ENCODE measurements around the gene TLE1.

DNA sequence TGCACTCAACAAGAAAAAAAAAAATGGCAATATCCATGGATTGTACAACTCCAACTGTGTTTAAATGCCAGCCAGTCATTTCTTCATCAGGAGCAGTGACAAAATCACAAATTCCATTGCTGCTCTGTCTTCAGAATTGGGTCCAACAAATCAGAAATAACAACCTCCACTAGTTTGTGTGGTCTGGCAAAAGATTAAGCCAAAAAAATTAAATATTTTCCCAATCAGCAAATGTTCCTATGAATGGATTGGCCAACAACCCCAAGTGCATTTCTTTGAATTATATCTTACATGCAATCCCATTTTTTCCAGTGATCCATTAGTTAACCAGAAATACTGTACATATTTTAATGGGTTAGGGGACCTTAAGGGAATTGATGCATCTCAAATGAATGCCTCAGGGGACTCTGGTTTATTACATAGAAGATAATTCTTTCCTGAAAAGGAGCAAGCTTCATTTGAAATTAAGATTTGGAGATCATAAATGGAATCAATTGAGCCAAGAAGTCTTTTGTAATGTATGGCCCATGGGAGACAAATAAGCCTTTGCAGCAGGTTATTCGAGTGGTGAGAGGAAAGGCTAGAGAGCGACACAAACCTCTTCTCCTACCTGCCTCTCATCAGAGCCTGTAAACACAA is 131.8 kb downstream of the TLE1 start:
- TF ChIP-seq POLR2A (IDR thresholded peaks at IDR 0.05) = no peak
- TF ChIP-seq, protein P1, sequence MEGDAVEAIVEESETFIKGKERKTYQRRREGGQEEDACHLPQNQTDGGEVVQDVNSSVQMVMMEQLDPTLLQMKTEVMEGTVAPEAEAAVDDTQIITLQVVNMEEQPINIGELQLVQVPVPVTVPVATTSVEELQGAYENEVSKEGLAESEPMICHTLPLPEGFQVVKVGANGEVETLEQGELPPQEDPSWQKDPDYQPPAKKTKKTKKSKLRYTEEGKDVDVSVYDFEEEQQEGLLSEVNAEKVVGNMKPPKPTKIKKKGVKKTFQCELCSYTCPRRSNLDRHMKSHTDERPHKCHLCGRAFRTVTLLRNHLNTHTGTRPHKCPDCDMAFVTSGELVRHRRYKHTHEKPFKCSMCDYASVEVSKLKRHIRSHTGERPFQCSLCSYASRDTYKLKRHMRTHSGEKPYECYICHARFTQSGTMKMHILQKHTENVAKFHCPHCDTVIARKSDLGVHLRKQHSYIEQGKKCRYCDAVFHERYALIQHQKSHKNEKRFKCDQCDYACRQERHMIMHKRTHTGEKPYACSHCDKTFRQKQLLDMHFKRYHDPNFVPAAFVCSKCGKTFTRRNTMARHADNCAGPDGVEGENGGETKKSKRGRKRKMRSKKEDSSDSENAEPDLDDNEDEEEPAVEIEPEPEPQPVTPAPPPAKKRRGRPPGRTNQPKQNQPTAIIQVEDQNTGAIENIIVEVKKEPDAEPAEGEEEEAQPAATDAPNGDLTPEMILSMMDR (IDR thresholded peaks at IDR 0.05) = no peak

All from transverse colon (tissue), 3 donors.